HS-5 (cell line): ENCODE results near the gene USH2A.

Experiments
- DNase-seq: peaks from one replicate; pipeline ENCODE4 v3.0.0-alpha.2; 2012; ENCODE audit warnings: low read depth

Gene USH2A

GRCh38 chr1:215704089-215704860, 719.0 kb downstream of the USH2A start:
- DNase-seq: no peak

GRCh38 chr1:215682232-215682631, 741.0 kb downstream of the USH2A start:
- no peak for DNase-seq

GRCh38 chr1:215681041-215681440, 742.2 kb downstream of the USH2A start:
- DNase-seq: no peak

GRCh38 chr1:215679231-215679630, 744.0 kb downstream of the USH2A start:
- DNase-seq: no peak

GRCh38 chr1:215677112-215677511, 746.1 kb downstream of the USH2A start:
- no peak for DNase-seq

GRCh38 chr1:215673943-215674342, 749.3 kb downstream of the USH2A start:
- DNase-seq: no peak

- DNase-seq: no peak
Observed at GRCh38 chr1:215672482-215672881, 750.8 kb downstream of the USH2A start.

DNA sequence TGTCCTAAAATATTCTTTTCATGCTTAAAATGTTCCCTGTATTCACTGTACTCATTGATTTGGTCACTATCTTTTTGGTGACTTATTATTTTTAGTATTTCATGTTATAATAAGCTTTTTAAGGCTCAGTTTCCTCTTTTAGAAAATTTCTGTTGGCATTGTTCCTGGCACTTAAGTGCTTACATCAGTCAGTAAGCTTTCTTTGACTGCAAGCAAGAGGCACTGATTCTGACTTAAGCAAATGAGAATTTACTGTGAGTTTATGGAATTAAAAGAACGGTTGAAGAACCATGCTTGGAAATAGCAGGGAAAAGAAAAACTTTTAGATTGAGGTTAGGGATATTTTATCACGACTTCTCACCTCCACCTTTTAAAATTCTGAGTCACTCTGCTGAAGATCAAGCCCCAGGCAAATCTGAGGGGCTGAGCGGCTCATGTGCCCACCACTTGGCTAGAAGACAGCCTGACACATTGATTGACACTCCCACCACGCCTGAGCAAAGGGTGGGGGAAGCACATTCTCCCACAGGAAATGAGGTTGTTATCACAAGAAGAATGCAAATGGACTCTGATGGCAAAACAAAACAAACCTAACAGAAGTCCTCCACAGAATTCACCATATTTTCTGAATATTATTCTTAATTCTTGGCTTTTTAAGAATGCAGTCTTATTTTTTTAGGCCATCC, 753.3 kb downstream of the USH2A start:
- DNase-seq: no peak

- no peak for DNase-seq
Observed at GRCh38 chr1:215667761-215668160, 755.5 kb downstream of the USH2A start.

GRCh38 chr1:215665215-215665614, 758.0 kb downstream of the USH2A start:
- DNase-seq: no peak

- DNase-seq: no peak
Observed at GRCh38 chr1:215661033-215661432, 762.2 kb downstream of the USH2A start.

- DNase-seq: no peak
Observed at GRCh38 chr1:215660259-215660658, 763.0 kb downstream of the USH2A start.

GRCh38 chr1:215657047-215657446, 766.2 kb downstream of the USH2A start:
- DNase-seq: no peak

DNA sequence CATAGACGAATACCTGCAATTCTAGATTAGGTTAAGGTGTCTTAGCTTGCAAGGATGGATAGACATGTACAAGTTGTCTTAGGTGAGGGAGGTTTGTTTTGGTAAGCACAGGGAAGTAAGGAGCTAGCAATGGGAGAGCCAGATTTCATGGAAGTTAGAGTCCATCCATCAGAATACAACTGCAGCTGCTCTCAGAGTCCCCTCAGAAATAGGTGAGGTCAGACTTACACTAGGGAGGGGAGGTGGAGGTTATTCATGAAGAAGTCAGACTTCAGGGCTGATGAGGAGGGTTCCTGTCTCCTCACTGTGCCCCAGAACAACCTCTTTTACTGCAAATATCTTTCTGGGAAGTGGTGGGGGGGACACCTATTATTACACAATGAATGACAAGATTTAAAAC, 770.9 kb downstream of the USH2A start:
- DNase-seq: no peak

DNA sequence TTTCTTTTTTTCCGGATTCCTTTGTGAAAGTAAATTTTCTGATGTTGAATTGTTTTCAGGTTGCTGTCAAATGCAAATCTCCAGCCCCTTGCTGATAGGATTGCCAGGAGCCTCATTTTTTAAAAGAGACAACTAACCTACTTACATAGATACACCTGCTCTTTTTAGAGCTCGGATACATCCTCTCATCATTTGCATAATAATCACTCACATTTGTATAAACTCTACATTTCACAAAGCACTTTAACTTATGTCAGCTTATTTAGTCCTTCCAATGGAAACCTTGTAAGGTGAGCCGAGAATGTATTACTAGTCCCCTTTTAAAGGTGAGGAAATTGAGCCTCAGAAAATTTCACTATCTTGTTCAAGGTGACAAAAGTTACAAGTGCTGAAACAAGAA, 771.4 kb downstream of the USH2A start:
- DNase-seq: no peak

DNA sequence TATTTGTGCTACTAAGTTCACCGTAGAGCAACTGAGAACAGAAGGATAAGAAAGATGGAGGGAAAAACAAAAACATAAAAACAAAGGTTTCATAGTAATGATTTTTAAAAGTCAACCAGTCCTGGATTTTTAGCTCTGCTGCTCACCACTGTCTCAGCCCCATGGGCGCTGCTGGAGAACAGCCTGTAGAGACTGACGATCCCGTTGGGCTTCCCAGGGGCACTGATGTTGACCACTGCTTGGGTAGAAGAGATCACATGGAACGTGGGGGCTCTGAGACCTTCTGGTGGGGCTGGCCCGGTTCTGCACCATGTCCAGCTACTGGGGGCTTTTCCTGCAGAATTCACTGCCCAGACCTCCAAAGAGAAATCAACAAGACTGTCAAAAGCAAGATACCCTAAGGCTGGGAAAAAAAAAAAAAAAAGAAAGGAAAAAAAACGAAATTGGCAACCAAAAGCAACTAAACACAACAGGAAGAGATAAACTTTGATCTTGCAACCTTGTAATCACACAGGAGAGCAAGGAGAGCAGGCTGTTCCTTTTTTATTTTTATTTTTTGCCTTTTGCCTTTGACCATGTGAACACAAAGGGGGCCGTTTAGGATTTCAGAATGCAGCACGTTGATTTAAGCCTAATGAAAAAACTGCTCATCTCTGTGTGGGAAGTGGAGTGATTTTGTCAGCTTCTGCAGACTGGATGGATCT, 772.6 kb downstream of the USH2A start:
- DNase-seq: no peak

DNA sequence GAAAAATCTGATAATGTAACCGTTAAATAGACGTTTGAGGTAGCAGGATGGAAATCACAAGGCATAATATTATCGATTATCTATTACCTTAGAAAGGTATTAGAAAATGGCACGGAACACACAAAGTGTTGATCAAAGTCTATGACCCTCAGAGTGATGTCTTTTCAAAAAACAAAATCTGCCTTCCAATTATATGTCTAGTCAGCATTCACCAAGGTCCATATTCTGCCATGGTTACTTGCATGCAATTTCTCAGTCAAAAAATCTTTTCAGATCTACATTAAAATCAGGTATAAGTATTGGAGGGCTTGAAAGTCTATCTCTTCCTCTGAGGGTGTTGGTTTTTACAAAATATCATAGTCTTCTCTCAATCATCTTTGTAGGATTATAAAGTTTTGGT, 774.3 kb downstream of the USH2A start:
- no peak for DNase-seq

DNA sequence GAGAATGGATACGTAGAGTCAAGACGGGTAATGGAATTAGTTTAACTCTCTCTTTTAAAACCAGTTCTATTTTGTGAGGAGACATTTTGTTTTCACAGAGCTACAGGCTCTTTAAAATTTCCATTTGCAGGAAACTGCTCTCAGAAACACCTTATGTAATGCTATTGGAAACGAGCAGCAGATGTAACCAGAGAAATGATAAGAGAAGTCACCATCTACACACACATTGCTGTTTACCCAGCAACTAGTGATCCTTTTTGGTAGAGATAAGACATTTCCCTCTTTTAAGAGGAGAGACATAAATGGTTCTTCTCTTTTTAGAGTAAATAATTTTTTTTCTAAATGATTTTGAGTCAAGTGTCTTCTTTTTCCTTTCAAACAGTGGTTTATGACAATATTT, 775.5 kb downstream of the USH2A start:
- no peak for DNase-seq

DNA sequence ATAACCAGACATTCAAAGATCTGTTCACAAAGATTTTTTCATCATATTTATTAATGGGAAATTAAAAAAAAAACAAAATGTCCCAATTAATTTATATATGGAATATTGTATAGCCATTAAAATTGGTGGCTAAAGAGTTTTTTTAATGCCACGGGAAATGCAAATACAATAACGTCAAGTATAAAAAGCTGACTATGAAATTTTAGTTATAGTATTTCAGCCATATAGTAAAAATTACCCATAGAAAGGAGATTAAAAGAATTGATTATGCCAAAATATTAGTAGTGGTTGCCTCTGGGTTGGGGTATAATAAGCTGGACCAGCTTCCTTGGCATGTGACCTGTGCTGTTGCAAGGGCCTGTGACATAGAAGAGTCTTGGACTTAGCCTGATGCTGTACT, 777.4 kb downstream of the USH2A start:
- no peak for DNase-seq

DNA sequence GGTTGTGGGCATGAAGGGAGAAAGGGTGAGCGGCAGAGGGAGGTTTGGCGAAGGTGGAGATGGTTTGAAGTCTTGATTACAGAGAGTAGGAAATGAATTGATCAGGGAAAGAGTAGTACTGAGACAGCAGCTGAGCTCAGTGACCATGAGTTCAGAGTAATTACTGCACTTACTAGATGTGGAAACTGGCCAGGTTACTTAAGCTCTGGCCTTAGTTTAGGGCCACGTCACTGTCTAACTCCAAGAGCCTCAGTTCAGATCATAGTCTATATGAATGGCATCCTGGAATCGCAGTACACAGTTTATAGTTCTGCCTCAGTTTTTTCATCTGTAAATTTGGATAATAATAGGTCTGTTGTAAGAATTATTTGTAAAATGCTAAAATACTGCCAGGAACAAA, 778.1 kb downstream of the USH2A start:
- no peak for DNase-seq

- DNase-seq: no peak
Observed at GRCh38 chr1:215643592-215644321, 779.5 kb downstream of the USH2A start.

- no peak for DNase-seq
Observed at GRCh38 chr1:215640429-215641148, 782.7 kb downstream of the USH2A start.
